ENCODE results near the gene C2orf76. TPM values are rescaled to one million over a fixed set of nuclear protein-coding genes. Genes with fewer than 3 reads are reported as not detected.

C2orf76 gene
- total and polyA plus RNA-seq, 2 experiments from 2014 or later = 5.8 to 21.6 TPM

DNA sequence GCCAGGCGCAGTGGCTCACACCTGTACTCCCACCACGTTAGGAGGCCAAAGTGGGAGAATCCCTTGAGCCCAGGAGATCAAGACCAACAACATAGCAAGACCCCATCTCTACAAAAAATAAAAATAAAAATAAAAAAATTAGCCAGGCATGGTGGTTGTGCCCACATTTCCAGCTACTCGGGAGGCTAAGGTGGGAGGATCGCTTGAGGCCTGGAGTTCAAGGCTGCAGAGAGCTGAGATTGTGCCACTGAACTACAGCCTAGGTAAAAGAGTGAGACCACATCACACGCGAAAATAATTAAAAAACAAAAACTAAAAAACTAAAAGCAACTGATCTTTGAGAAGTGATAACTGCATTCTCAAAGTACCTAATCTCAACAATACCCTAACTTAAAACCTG, 1.8 kb downstream of the C2orf76 start (continued):
- TF ChIP-seq, protein P1, sequence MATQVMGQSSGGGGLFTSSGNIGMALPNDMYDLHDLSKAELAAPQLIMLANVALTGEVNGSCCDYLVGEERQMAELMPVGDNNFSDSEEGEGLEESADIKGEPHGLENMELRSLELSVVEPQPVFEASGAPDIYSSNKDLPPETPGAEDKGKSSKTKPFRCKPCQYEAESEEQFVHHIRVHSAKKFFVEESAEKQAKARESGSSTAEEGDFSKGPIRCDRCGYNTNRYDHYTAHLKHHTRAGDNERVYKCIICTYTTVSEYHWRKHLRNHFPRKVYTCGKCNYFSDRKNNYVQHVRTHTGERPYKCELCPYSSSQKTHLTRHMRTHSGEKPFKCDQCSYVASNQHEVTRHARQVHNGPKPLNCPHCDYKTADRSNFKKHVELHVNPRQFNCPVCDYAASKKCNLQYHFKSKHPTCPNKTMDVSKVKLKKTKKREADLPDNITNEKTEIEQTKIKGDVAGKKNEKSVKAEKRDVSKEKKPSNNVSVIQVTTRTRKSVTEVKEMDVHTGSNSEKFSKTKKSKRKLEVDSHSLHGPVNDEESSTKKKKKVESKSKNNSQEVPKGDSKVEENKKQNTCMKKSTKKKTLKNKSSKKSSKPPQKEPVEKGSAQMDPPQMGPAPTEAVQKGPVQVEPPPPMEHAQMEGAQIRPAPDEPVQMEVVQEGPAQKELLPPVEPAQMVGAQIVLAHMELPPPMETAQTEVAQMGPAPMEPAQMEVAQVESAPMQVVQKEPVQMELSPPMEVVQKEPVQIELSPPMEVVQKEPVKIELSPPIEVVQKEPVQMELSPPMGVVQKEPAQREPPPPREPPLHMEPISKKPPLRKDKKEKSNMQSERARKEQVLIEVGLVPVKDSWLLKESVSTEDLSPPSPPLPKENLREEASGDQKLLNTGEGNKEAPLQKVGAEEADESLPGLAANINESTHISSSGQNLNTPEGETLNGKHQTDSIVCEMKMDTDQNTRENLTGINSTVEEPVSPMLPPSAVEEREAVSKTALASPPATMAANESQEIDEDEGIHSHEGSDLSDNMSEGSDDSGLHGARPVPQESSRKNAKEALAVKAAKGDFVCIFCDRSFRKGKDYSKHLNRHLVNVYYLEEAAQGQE (IDR thresholded peaks at IDR 0.05; ENCODE audit: unreplicated experiment) = no peak
- no peak for TF ChIP-seq EZH2phosphoT487 (IDR thresholded peaks at IDR 0.05; ENCODE audit: unreplicated experiment)

DNA sequence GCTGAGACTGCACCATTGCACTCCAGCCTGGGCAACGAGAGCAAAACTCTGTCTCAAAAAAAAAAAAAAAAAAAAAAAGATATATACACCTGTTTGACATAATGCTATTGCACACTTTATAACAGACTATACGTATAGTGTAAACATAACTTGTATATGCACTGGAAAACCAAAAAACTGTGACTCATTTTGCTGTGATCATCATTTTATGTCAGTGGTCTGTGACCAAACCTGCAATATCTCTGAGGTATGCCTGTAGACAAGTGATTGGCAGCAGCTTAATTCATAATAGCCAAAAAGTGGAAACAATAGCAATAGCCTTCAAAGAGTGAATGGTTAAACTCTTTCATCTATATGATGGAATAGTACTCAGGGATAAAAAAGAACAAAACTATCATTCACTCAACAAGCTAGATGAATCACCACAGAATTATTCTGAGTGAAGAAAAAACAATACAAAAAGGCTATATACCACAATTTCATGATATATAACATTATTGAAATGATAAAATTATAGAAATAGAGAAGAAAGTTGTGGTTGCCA, 6.1 kb downstream of the C2orf76 start:
- ATAC-seq (no peak), DNase-seq (ENCODE audit: low spot score) (no peak)
- Histone ChIP-seq H3K79me2 (replicated peaks; ENCODE audit: insufficient read depth) (peaks cover 20% of the 10 kb centered on the region), H3K4me3 (no peak overlapping the region), H2AFZ (no peak overlapping the region), H3K36me3 (ENCODE audit: insufficient read depth) (no peaks in the 10 kb centered on the region), H3K9me2 (ENCODE audit: insufficient read depth) (no peaks in the 10 kb centered on the region), H3K27me3 (ENCODE audit: insufficient read depth) (no peaks in the 10 kb centered on the region), H3K4me2 (no peak overlapping the region), H4K20me1 (replicated peaks; ENCODE audit: insufficient read depth) (no peaks in the 10 kb centered on the region), H3F3A (replicated peaks; ENCODE audit: low read depth) (no peaks in the 10 kb centered on the region), H3K4me1 (ENCODE audit: insufficient read depth) (peaks cover 4% of the 10 kb centered on the region; the same call in 1 of the 2 replicates), H3K27ac (ENCODE audit: low read depth) (no peak overlapping the region)
- no peaks in the 10 kb centered on the region for H3K36me3 Mint-ChIP-seq (ENCODE audit: low read depth)
- H3K27ac Mint-ChIP-seq = no peak overlapping the region
- peaks cover 2% of the 10 kb centered on the region for H3K27me3 Mint-ChIP-seq (ENCODE audit: insufficient read depth, low read depth, poor library complexity)
- no peaks in the 10 kb centered on the region; the same call in 2 of the 3 replicates for H3K9me3 Mint-ChIP-seq
- peaks cover 19% of the 10 kb centered on the region for H3K4me1 Mint-ChIP-seq
- H3K4me3 Mint-ChIP-seq = no peak overlapping the region
- TF ChIP-seq, protein P2, sequence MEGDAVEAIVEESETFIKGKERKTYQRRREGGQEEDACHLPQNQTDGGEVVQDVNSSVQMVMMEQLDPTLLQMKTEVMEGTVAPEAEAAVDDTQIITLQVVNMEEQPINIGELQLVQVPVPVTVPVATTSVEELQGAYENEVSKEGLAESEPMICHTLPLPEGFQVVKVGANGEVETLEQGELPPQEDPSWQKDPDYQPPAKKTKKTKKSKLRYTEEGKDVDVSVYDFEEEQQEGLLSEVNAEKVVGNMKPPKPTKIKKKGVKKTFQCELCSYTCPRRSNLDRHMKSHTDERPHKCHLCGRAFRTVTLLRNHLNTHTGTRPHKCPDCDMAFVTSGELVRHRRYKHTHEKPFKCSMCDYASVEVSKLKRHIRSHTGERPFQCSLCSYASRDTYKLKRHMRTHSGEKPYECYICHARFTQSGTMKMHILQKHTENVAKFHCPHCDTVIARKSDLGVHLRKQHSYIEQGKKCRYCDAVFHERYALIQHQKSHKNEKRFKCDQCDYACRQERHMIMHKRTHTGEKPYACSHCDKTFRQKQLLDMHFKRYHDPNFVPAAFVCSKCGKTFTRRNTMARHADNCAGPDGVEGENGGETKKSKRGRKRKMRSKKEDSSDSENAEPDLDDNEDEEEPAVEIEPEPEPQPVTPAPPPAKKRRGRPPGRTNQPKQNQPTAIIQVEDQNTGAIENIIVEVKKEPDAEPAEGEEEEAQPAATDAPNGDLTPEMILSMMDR (conservative IDR thresholded peaks at IDR 0.05; ENCODE audit: low read depth in 2 of 2) = no peak
- TF ChIP-seq, protein P3, sequence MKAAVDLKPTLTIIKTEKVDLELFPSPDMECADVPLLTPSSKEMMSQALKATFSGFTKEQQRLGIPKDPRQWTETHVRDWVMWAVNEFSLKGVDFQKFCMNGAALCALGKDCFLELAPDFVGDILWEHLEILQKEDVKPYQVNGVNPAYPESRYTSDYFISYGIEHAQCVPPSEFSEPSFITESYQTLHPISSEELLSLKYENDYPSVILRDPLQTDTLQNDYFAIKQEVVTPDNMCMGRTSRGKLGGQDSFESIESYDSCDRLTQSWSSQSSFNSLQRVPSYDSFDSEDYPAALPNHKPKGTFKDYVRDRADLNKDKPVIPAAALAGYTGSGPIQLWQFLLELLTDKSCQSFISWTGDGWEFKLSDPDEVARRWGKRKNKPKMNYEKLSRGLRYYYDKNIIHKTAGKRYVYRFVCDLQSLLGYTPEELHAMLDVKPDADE (IDR thresholded peaks at IDR 0.05) = no peak
- TF ChIP-seq, protein P4, sequence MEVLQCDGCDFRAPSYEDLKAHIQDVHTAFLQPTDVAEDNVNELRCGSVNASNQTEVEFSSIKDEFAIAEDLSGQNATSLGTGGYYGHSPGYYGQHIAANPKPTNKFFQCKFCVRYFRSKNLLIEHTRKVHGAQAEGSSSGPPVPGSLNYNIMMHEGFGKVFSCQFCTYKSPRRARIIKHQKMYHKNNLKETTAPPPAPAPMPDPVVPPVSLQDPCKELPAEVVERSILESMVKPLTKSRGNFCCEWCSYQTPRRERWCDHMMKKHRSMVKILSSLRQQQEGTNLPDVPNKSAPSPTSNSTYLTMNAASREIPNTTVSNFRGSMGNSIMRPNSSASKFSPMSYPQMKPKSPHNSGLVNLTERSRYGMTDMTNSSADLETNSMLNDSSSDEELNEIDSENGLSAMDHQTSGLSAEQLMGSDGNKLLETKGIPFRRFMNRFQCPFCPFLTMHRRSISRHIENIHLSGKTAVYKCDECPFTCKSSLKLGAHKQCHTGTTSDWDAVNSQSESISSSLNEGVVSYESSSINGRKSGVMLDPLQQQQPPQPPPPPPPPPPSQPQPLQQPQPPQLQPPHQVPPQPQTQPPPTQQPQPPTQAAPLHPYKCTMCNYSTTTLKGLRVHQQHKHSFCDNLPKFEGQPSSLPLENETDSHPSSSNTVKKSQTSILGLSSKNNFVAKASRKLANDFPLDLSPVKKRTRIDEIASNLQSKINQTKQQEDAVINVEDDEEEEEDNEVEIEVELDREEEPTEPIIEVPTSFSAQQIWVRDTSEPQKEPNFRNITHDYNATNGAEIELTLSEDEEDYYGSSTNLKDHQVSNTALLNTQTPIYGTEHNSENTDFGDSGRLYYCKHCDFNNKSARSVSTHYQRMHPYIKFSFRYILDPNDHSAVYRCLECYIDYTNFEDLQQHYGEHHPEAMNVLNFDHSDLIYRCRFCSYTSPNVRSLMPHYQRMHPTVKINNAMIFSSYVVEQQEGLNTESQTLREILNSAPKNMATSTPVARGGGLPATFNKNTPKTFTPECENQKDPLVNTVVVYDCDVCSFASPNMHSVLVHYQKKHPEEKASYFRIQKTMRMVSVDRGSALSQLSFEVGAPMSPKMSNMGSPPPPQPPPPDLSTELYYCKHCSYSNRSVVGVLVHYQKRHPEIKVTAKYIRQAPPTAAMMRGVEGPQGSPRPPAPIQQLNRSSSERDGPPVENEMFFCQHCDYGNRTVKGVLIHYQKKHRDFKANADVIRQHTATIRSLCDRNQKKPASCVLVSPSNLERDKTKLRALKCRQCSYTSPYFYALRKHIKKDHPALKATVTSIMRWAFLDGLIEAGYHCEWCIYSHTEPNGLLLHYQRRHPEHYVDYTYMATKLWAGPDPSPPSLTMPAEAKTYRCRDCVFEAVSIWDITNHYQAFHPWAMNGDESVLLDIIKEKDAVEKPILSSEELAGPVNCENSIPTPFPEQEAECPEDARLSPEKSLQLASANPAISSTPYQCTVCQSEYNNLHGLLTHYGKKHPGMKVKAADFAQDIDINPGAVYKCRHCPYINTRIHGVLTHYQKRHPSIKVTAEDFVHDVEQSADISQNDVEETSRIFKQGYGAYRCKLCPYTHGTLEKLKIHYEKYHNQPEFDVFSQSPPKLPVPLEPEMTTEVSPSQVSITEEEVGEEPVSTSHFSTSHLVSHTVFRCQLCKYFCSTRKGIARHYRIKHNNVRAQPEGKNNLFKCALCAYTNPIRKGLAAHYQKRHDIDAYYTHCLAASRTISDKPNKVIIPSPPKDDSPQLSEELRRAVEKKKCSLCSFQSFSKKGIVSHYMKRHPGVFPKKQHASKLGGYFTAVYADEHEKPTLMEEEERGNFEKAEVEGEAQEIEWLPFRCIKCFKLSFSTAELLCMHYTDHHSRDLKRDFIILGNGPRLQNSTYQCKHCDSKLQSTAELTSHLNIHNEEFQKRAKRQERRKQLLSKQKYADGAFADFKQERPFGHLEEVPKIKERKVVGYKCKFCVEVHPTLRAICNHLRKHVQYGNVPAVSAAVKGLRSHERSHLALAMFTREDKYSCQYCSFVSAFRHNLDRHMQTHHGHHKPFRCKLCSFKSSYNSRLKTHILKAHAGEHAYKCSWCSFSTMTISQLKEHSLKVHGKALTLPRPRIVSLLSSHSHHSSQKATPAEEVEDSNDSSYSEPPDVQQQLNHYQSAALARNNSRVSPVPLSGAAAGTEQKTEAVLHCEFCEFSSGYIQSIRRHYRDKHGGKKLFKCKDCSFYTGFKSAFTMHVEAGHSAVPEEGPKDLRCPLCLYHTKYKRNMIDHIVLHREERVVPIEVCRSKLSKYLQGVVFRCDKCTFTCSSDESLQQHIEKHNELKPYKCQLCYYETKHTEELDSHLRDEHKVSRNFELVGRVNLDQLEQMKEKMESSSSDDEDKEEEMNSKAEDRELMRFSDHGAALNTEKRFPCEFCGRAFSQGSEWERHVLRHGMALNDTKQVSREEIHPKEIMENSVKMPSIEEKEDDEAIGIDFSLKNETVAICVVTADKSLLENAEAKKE (CRISPR knock-in tag; IDR thresholded peaks at IDR 0.05) = no peak
- TF ChIP-seq, protein P1 (IDR thresholded peaks at IDR 0.05; ENCODE audit: unreplicated experiment) = no peak
- TF ChIP-seq ZNF114 (CRISPR knock-in tag; IDR thresholded peaks at IDR 0.05) = no peak
- no peak for TF ChIP-seq POLR2AphosphoS5 (IDR thresholded peaks at IDR 0.05; ENCODE audit: low read depth)
- no peak for TF ChIP-seq NANOG (IDR thresholded peaks at IDR 0.05; ENCODE audit: borderline replicate concordance)

Data from GM23338 (cell line).